Left lung (tissue), 10 donors: ENCODE measurements around the gene GIMAP8. TPM values are rescaled to one million over a fixed set of nuclear protein-coding genes. Genes with fewer than 3 reads are reported as not detected.

Source experiments
- ATAC-seq: fragments of 200-7000 bp; cut with Tn5 transposase; one replicate; pipeline ENCODE4 v1.9.1; 2020; ENCODE audit warnings: moderate library complexity
- DNase-seq, 4 donors: peaks; one replicate each; pipeline ENCODE4 v3.0.0-alpha.2; 2013 to 2020
- H3K27ac ChIP-seq, 2 donors: fragments of 200-600 bp; sonication (generic) in 1 of 2; one replicate each; pipeline versions ENCODE4 v1.5.0 to v1.8.0; 2020 to 2021
- H3K27me3 ChIP-seq, 2 donors: fragments of 200-600 bp; sonication (generic) in 1 of 2; one replicate each; pipeline versions ENCODE4 v1.5.0 to v1.8.0; 2020 to 2021
- H3K36me3 ChIP-seq, 2 donors: fragments of 200-600 bp; sonication (generic) in 1 of 2; one replicate each; pipeline versions ENCODE4 v1.5.0 to v1.8.0; 2020 to 2021
- H3K4me1 ChIP-seq, 2 donors: fragments of 200-600 bp; one replicate each; pipeline ENCODE4 v1.8.0; 2021
- H3K4me3 ChIP-seq, 2 donors: fragments of 200-600 bp; sonication (generic) in 1 of 2; one replicate each; pipeline versions ENCODE4 v1.5.0 to v1.8.0; 2020 to 2021; ENCODE audit warnings: mild to moderate bottlenecking in 1 of 2
- H3K9me3 ChIP-seq, 2 donors: fragments of 200-600 bp; sonication (generic) in 1 of 2; one replicate each; pipeline versions ENCODE4 v1.5.0 to v1.8.0; 2020 to 2021
- CTCF ChIP-seq, 2 donors: fragments of 200-600 bp; sonication (generic) in 1 of 2; IDR thresholded peaks; one replicate each; pipeline versions ENCODE4 v1.5.0 to v1.8.0; 2021; ENCODE audit warnings: antibody characterized with exemption in 2 of 2
- intact Hi-C, 2 donors: fragments of 100-400 bp; cut with DNase I; formaldehyde crosslinking; loops; one replicate each; pipeline versions ENCODE4 v1.11.2 to v1.14.2; 2022
- polyA plus RNA-seq, 6 donors: library from polyadenylated mRNA; unstranded; fragments of 120-200 nt; gene quantifications; one replicate each; pipeline ENCODE4 v1.2.1, GENCODE V29; 2013; ENCODE audit not compliant: insufficient read length in 6 of 6
- total RNA-seq, 2 donors: library from RNA; stranded (reverse); fragmentation: NEBNext Ultra II Directional; extraction: Animal tissue kit (Norgen Biotek cat#: 25700); gene quantifications; one replicate each; pipeline ENCODE4 v1.2.1, GENCODE V29; 2021
- donor health status: DM: no; HTN: yes; CAD: no.
- donor health status: DM: no; HTN: no; CAD: no.

Gene GIMAP8
- total and polyA plus RNA-seq, 8 donors, result 17.1 to 37.3 (median 24.6) TPM

- no peaks in the 10 kb centered on the region for H3K36me3 ChIP-seq
- peaks cover 0 to 2% of the 10 kb centered on the region in 2 donors for H3K9me3 ChIP-seq
- no peak for ATAC-seq
- TF ChIP-seq CTCF (IDR thresholded peaks at IDR 0.05), result no peak
- peak overlapping the region in 1 of 2 donors; percentile 48 for H3K27ac ChIP-seq
- H3K27me3 ChIP-seq, result no peaks in the 10 kb centered on the region
- no peak overlapping the region for H3K4me3 ChIP-seq
- H3K4me1 ChIP-seq, result peaks cover 0 to 25% of the 10 kb centered on the region in 2 donors
- intact Hi-C loops, result no loop called here
- no peak for DNase-seq
Observed at GRCh38 chr7:150502519-150502918, 52.1 kb downstream of the GIMAP8 start.

- ATAC-seq (no peak), DNase-seq (no peak)
- peak overlapping the region in 1 of 2 donors; percentile 48 for H3K27ac ChIP-seq
- no peak overlapping the region for H3K4me3 ChIP-seq
- intact Hi-C loops, result no loop called here
- H3K36me3 ChIP-seq, result no peaks in the 10 kb centered on the region
- peaks cover 0 to 25% of the 10 kb centered on the region in 2 donors for H3K4me1 ChIP-seq
- no peaks in the 10 kb centered on the region for H3K27me3 ChIP-seq
- TF ChIP-seq CTCF (IDR thresholded peaks at IDR 0.05), result no peak
- peaks cover 0 to 2% of the 10 kb centered on the region in 2 donors for H3K9me3 ChIP-seq
Observed at GRCh38 chr7:150503155-150503554, 52.7 kb downstream of the GIMAP8 start.

GRCh38 chr7:150503581-150503980, 53.2 kb downstream of the GIMAP8 start:
- ATAC-seq (no peak), DNase-seq (no peak)
- no peak overlapping the region for H3K4me3 ChIP-seq
- intact Hi-C loops, result no loop called here
- peak overlapping the region in 1 of 2 donors; percentile 48 for H3K27ac ChIP-seq
- no peak for TF ChIP-seq CTCF (IDR thresholded peaks at IDR 0.05)
- H3K9me3 ChIP-seq, result peaks cover 0 to 2% of the 10 kb centered on the region in 2 donors
- peaks cover 0 to 25% of the 10 kb centered on the region in 2 donors for H3K4me1 ChIP-seq
- no peaks in the 10 kb centered on the region for H3K36me3 ChIP-seq
- H3K27me3 ChIP-seq, result no peaks in the 10 kb centered on the region

- ATAC-seq (no peak), DNase-seq (no peak)
- no peak for TF ChIP-seq CTCF (IDR thresholded peaks at IDR 0.05)
- Histone ChIP-seq H3K27me3 (no peaks in the 10 kb centered on the region), H3K36me3 (no peaks in the 10 kb centered on the region), H3K9me3 (no peaks in the 10 kb centered on the region), H3K27ac (no peak overlapping the region), H3K4me3 (no peak overlapping the region), H3K4me1 (peaks cover 0 to 21% of the 10 kb centered on the region in 2 donors)
- intact Hi-C loops, result no loop called here
Observed at GRCh38 chr7:150507947-150508602, 57.6 kb downstream of the GIMAP8 start.

GRCh38 chr7:150511048-150511447, 60.6 kb downstream of the GIMAP8 start:
- ATAC-seq (no peak), DNase-seq (no peak)
- Histone ChIP-seq H3K4me3 (no peak overlapping the region), H3K27me3 (no peaks in the 10 kb centered on the region), H3K9me3 (no peaks in the 10 kb centered on the region), H3K4me1 (peaks cover 0 to 5% of the 10 kb centered on the region in 2 donors), H3K27ac (no peak overlapping the region), H3K36me3 (no peaks in the 10 kb centered on the region)
- no peak for TF ChIP-seq CTCF (IDR thresholded peaks at IDR 0.05)
- intact Hi-C loops, result no loop called here
